GM21367 (cell line): ENCODE measurements around the gene PI4K2A.

Experiments
- ATAC-seq: cut with Tn5 transposase; IDR thresholded peaks from one replicate; pipeline ENCODE4 v1.9.1; 2021; ENCODE audit not compliant: unreplicated experiment

The PI4K2A gene

DNA sequence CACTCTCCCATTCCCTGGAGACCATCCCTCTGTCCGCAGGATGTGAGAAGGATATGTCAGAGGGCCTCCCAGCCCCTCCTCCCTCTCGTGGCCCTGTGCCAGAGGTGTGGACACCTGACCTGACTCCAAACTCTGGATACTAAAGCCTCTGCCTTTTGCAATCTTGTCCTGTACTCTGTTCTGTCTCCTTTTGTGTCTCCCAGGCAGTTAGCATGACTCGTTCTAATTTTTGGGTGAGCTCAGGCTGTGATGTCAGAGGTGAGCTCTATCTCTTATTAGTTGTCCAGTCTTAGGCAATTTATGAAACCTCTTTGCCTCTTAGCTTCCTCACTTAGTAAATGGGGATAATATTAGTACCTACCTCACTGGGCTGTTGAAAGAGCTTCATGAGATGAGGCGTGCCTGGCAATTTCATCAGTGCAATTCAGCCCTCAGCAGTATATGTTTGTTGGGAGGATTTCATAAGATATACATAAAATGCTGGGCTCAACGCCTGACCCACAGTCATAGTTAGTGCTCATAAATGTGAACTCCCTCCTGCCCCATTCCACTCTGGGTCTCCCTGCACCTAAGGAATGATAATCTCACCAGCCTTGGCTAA lies 84.0 kb downstream of the PI4K2A start:
- ATAC-seq, result no peak
